NB4 (cell line): ENCODE results near the gene EML3.
A peak's percentile ranks its signal among the peaks of the same experiment; 100 is the strongest.

ENCODE experiments used
- DNase-seq: peaks from one replicate; pipeline ENCODE4 v3.0.0; 2010; ENCODE audit warnings: low read depth
- H3K4me3 ChIP-seq: one replicate; pipeline ENCODE4 v1.5.1; 2011; ENCODE audit warnings: mild to moderate bottlenecking, low read depth, low read length, moderate library complexity
- CTCF ChIP-seq: IDR thresholded peaks from one replicate; pipeline ENCODE4 v1.5.1; 2012; ENCODE audit warnings: low read depth, low read length
- MYC ChIP-seq: IDR thresholded peaks from 2 replicates; pipeline ENCODE4 v1.6.1; 2011; ENCODE audit warnings: low read depth, low read length
- POLR2A ChIP-seq: IDR thresholded peaks from 2 replicates; pipeline ENCODE4 v1.6.1; 2011; ENCODE audit warnings: mild to moderate bottlenecking; ENCODE audit not compliant: insufficient read length; ENCODE audit errors: extremely low read depth
- TF ChIP-seq, protein P1 (sequence below): IDR thresholded peaks from 2 replicates; pipeline ENCODE4 v1.6.1; 2011; ENCODE audit warnings: low read depth, low read length

Gene EML3

DNA sequence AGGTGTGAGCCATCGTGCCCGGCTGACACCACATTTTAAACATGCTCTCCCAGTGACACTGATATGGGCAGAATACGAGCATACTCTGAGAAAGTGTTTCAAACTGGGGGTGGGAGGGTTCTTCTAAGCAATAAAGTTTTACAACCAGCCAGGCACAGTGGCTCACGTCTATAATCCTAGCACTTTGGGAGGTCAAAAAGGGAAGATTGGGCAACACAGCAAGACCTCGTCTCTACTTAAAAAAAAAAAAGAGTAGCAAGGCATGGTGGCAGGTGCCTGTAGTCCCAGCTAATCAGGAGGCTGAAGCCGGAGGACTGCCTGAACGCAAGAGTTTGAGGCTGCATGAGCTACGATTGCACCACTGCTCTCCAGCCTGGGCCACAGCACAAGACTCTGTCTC is 31.6 kb upstream of the EML3 start:
- peak overlapping the region; percentile 29 for H3K4me3 ChIP-seq
- peak; percentile 51 for DNase-seq
- TF ChIP-seq MYC (no peak), CTCF (no peak), POLR2A (no peak)
- TF ChIP-seq, protein P1, sequence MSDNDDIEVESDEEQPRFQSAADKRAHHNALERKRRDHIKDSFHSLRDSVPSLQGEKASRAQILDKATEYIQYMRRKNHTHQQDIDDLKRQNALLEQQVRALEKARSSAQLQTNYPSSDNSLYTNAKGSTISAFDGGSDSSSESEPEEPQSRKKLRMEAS: no peak

- TF ChIP-seq CTCF (no peak), MYC (no peak), POLR2A (no peak)
- TF ChIP-seq, protein P1: no peak
- H3K4me3 ChIP-seq: no peak overlapping the region
- no peak for DNase-seq
Observed at GRCh38 chr11:62632492-62632891, 19.9 kb upstream of the EML3 start.

GRCh38 chr11:62627713-62628112 is 15.1 kb upstream of the EML3 start:
- H3K4me3 ChIP-seq: no peak overlapping the region
- TF ChIP-seq, protein P1: no peak
- TF ChIP-seq MYC (no peak), CTCF (no peak), POLR2A (no peak)
- DNase-seq: peak; percentile 46

GRCh38 chr11:62622476-62623089 is 10.0 kb upstream of the EML3 start:
- DNase-seq: no peak
- TF ChIP-seq, protein P1: no peak
- no peak for TF ChIP-seq CTCF
- TF ChIP-seq POLR2A: no peak
- TF ChIP-seq MYC: no peak
- peak overlapping the region; percentile 98 for H3K4me3 ChIP-seq

- TF ChIP-seq, protein P1: peak; percentile 99
- TF ChIP-seq POLR2A (peak; percentile 89), CTCF (no peak), MYC (peak; percentile 92)
- peak within 1 kb of the TSS; percentile 98 for H3K4me3 ChIP-seq
- peak; percentile 99 for DNase-seq
Observed at GRCh38 chr11:62621567-62622470, 9.2 kb upstream of the EML3 start, which contains the start of gene B3GAT3. Gene B3GAT3 (minus strand): TSS chr11:62621986. CDS start chr11:62621947, 39 bp downstream.
